KMS-11 (cell line): ENCODE measurements around the gene SSRP1.

Source experiments
- H2AFZ ChIP-seq: fragments of 200-600 bp; sonication (generic); 2 replicates; pipeline ENCODE4 v1.6.1; 2016; ENCODE audit warnings: antibody characterized with exemption, mixed run types, low read depth
- H3K27ac ChIP-seq: fragments of 200-600 bp; sonication (generic); 2 replicates; pipeline ENCODE4 v1.6.1; 2016; ENCODE audit warnings: mild to moderate bottlenecking, mixed run types
- H3K27me3 ChIP-seq: fragments of 200-600 bp; sonication (generic); 2 replicates; pipeline ENCODE4 v1.6.1; 2017; ENCODE audit warnings: mild to moderate bottlenecking, low read depth, mixed run types, moderate library complexity; ENCODE audit not compliant: insufficient read depth
- H3K36me3 ChIP-seq: fragments of 200-600 bp; sonication (generic); 2 replicates; pipeline ENCODE4 v1.6.1; 2017; ENCODE audit warnings: mild to moderate bottlenecking, mixed run types; ENCODE audit not compliant: insufficient read depth
- H3K4me1 ChIP-seq: fragments of 200-600 bp; sonication (generic); 2 replicates; pipeline ENCODE4 v1.6.1; 2016; ENCODE audit warnings: mild to moderate bottlenecking, low read depth, mixed run types; ENCODE audit not compliant: poor library complexity, severe bottlenecking
- H3K4me2 ChIP-seq: fragments of 200-600 bp; sonication (generic); 2 replicates; pipeline ENCODE4 v1.7.0; 2016; ENCODE audit warnings: mild to moderate bottlenecking, mixed run types
- H3K4me3 ChIP-seq: fragments of 200-600 bp; sonication (generic); IDR thresholded peaks from 2 replicates; pipeline ENCODE4 v1.6.1; 2017; ENCODE audit warnings: low read depth, low read length, mixed read lengths; ENCODE audit not compliant: insufficient read depth
- H3K79me2 ChIP-seq: fragments of 200-600 bp; sonication (generic); 2 replicates; pipeline ENCODE4 v1.6.1; 2016; ENCODE audit warnings: low read depth, mixed run types; ENCODE audit not compliant: insufficient read depth
- H3K9ac ChIP-seq: fragments of 200-600 bp; sonication (generic); 2 replicates; pipeline ENCODE4 v1.6.1; 2016; ENCODE audit warnings: mild to moderate bottlenecking, mixed run types
- H4K20me1 ChIP-seq: fragments of 200-600 bp; sonication (generic); 2 replicates; pipeline ENCODE4 v1.6.1; 2016; ENCODE audit warnings: mild to moderate bottlenecking, mixed run types; ENCODE audit not compliant: insufficient read depth
- CTCF ChIP-seq: fragments of 200-600 bp; sonication (generic); conservative IDR thresholded peaks from 2 replicates; pipeline ENCODE4 v1.6.1; 2017; ENCODE audit warnings: low read depth, mild to moderate bottlenecking, antibody characterized with exemption, low read length, moderate library complexity, mixed read lengths

Gene SSRP1

DNA sequence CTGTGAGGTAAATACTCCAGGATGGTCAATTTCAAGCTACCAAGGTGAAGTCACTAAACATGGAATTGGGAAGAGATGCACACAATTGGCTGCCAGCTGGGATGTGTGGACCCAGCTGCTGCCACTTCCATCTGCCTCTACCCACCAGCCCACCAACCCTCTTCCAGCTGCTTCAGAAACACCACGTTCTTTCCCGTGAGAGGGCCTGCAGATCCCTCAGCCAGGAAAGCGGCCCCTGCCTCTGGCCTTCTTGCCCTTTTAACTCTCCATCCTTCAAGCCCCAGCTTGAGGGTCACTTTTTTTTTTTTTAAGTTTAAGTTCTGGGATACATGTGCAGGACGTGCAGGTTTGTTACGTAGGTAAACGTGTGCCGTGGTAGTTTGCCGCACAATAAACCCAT is 25.3 kb upstream of the SSRP1 start:
- Histone ChIP-seq H3K9ac (no peak overlapping the region), H3K27me3 (no peaks in the 10 kb centered on the region), H3K27ac (no peak overlapping the region), H4K20me1 (no peaks in the 10 kb centered on the region), H3K79me2 (no peaks in the 10 kb centered on the region), H3K4me2 (no peak overlapping the region), H2AFZ (no peak overlapping the region), H3K4me3 (no peak overlapping the region), H3K36me3 (no peaks in the 10 kb centered on the region), H3K4me1 (no peaks in the 10 kb centered on the region)
- TF ChIP-seq CTCF: no peak

- H3K4me2 ChIP-seq: no peak overlapping the region
- H3K4me1 ChIP-seq: no peaks in the 10 kb centered on the region
These were observed 24.4 kb upstream of the SSRP1 start for GRCh38 chr11:57359896-57360690.

DNA sequence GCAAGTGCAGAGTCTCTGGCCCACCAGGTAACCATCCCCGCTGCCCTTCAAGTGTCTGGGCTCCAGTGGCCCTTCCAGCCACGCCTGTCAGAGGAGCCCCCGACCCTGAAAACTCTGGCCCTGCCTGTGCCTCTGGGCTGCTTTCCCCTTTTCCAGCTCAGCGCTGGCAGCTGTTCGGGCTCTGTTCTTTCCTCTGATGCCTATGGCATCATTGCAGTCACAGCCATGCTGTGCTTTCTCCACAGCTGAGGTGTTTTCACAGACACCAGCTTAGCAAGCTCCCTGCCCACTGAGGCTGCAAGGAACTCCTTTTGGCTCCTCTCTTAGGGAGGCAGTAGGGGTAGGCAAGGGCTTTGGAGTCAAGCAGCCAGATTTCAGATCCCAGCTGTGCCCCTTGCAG is 23.7 kb upstream of the SSRP1 start:
- TF ChIP-seq CTCF: no peak
- no peak overlapping the region for H3K4me2 ChIP-seq

More at GRCh38 chr11:57359896-57360690, 24.4 kb upstream of the SSRP1 start:
- no peaks in the 10 kb centered on the region for H3K36me3 ChIP-seq
- no peak overlapping the region for H3K27ac ChIP-seq
- no peaks in the 10 kb centered on the region for H3K79me2 ChIP-seq
- H3K9ac ChIP-seq: no peak overlapping the region
- H4K20me1 ChIP-seq: no peaks in the 10 kb centered on the region
- H3K27me3 ChIP-seq: no peaks in the 10 kb centered on the region
- H2AFZ ChIP-seq: no peak overlapping the region
- H3K4me3 ChIP-seq: no peak overlapping the region
- TF ChIP-seq CTCF: no peak

DNA sequence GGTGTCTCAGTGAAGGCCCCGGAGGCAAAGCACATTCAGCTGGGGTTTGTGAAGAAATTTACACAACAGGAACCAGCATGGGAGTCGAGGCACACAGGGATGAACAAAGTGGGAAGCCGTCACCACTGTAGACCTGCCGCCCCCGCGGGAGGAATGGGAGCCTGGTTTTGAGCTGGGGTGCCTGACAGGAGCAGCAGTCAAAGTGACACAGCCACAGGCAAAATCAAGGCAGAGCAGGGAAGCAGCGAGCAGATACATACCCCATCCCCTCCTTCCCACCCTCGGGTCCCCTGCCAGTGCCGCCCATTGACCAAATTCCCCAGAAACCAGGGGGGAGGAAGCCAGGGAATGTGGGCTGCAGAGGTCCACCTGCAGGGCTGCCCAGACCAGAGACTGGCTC is 23.3 kb upstream of the SSRP1 start:
- no peak overlapping the region for H3K27ac ChIP-seq
- no peaks in the 10 kb centered on the region for H3K4me1 ChIP-seq
- no peak overlapping the region for H2AFZ ChIP-seq
- H3K27me3 ChIP-seq: no peaks in the 10 kb centered on the region
- no peak overlapping the region for H3K4me2 ChIP-seq
- no peak overlapping the region for H3K4me3 ChIP-seq
- no peaks in the 10 kb centered on the region for H3K79me2 ChIP-seq
- H3K36me3 ChIP-seq: no peaks in the 10 kb centered on the region
- no peak for TF ChIP-seq CTCF
- H4K20me1 ChIP-seq: no peaks in the 10 kb centered on the region
- H3K9ac ChIP-seq: no peak overlapping the region

More for the DNA sequence above, 23.7 kb upstream of the SSRP1 start:
- H4K20me1 ChIP-seq: no peaks in the 10 kb centered on the region
- H3K27me3 ChIP-seq: no peaks in the 10 kb centered on the region
- H3K79me2 ChIP-seq: no peaks in the 10 kb centered on the region
- H3K4me1 ChIP-seq: no peaks in the 10 kb centered on the region
- no peak overlapping the region for H3K4me3 ChIP-seq
- H3K36me3 ChIP-seq: no peaks in the 10 kb centered on the region
- H3K9ac ChIP-seq: no peak overlapping the region
- no peak overlapping the region for H3K27ac ChIP-seq
- H2AFZ ChIP-seq: no peak overlapping the region
